GM12801 (cell line): ENCODE measurements around the gene ARHGAP10.

Experiments
- TF ChIP-seq, protein P1 (sequence below): IDR thresholded peaks from one replicate; pipeline ENCODE4 v1.5.1; 2011; ENCODE audit warnings: control low read depth; ENCODE audit not compliant: insufficient read length; ENCODE audit errors: extremely low read depth

Gene ARHGAP10

DNA sequence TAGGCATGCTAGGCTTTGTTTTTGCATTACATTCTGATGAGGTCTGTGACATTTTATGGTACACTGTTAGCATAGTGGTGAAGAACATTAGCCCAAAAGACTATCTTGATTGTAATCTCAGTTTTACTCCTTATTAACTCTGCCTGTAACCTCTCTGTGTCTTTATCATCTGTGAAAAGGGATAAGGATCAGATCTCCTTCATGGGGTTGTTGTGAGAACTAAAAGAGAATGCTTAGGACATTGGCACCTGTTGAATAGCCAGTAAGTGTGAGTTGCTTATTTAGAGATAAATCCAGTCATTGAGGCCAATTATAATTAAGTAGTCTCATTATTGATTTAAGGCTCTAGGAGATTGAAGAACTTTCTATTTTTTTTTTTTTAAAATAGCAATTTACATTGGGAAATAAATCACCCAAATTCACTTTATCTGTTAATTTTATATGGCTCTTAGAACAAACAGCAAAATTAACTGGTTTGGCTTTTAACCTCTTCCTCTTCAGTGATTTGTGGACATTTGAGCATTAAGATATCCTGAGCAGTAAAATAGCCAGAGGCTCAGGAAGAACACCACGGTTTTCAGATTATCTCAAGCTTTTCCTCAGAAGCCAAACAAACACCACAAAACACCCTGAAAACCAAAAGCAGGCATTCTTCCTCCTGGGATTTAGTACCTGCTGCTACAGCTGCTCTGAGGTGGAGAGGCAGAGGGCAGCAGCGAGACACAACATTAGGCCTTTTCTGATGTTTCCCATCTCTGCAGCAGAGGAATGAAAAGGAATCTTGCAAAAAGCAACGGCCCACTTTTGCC is 192.9 kb downstream of the ARHGAP10 start:
- TF ChIP-seq, protein P1, sequence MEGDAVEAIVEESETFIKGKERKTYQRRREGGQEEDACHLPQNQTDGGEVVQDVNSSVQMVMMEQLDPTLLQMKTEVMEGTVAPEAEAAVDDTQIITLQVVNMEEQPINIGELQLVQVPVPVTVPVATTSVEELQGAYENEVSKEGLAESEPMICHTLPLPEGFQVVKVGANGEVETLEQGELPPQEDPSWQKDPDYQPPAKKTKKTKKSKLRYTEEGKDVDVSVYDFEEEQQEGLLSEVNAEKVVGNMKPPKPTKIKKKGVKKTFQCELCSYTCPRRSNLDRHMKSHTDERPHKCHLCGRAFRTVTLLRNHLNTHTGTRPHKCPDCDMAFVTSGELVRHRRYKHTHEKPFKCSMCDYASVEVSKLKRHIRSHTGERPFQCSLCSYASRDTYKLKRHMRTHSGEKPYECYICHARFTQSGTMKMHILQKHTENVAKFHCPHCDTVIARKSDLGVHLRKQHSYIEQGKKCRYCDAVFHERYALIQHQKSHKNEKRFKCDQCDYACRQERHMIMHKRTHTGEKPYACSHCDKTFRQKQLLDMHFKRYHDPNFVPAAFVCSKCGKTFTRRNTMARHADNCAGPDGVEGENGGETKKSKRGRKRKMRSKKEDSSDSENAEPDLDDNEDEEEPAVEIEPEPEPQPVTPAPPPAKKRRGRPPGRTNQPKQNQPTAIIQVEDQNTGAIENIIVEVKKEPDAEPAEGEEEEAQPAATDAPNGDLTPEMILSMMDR, result no peak

DNA sequence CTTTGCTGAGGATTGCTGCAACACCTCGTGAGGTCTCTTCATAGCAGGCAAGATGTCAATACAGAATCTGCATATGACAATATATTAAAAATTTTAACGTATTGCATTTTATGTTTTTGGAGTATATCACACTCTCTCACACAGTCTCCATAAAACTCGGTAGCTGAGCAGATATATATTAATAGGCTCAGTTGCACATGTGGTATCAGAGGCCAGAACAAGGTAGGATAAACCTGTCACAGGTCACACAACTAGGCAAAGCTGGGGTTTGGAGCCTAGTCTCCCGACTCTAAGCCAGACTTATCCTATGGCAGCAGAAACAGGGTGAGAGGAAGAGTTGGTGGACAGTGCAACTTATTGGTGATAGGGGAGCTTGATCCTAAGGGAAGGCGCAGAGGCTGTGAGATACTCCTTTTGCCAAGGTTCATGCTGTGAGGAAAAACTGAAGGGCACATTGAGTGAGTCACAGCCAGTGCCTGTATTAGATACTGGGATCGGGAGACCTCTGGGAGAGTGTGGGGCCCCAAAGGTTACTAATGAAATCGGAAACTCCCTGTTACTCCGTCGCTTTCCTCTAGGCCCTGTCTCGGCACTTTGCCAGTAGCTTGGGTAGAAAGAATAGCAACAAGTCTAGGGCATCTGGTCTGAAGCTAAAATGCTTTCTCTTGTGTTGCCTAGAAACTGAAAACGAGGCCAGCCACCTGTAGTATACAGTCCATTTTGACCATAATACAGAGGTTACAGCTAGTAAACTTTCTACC is 195.7 kb downstream of the ARHGAP10 start:
- TF ChIP-seq, protein P1, result no peak

DNA sequence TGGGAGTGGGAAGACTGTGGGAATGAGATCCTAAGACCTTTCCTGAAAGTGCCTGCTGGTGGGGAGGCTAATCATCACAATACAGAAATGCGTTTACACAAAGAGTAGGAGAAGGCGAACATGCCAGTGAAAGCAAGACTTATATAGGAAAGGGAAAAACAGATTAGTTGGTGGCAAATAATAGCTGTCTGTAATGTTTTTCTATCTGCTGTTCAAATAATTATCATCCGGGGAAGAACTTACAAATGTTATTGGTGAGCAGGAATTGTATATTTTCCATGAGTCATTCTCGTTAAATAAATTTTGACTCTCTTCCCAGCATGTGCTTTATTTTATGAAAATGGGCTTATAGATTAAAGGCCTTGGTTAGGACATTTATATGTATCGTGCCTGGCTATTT is 196.5 kb downstream of the ARHGAP10 start:
- TF ChIP-seq, protein P1, result no peak

DNA sequence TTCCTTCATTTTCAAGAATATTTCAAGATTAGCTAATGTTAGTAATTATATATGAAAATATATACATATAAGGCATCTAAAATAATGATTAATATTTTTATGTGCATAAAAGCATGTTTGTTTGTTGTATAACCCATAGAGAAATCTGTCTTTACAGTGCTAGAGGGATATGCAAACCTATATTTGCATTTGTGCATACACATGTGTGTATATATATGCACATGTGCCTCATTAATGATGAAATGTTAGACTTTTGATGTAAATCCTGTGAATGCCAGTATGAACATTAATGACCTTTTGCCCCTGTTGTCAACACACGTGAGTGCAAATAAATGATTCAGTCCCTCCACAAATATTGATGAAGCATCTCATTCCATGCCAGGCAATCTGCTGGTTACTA is 197.9 kb downstream of the ARHGAP10 start:
- TF ChIP-seq, protein P1, result no peak

DNA sequence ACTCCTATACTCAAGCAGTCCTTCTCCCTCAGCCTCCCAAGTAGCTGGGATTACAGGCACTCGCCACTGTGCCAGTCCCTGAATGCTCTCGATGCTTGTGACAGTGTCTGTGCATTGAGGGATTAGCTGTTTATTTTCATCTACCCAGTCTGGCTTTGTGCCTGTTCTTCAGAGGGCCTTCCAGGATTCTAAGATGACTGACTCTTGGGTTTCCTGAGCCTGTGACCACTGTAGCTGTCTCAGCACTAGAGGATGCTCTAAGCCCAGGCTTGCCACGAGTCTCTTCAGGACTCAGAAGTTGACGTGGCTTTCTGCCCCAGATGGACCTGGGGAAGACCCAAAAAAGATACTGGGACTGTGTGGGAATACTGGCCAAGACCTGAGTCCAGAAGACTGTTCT is 201.4 kb downstream of the ARHGAP10 start:
- TF ChIP-seq, protein P1, result no peak

DNA sequence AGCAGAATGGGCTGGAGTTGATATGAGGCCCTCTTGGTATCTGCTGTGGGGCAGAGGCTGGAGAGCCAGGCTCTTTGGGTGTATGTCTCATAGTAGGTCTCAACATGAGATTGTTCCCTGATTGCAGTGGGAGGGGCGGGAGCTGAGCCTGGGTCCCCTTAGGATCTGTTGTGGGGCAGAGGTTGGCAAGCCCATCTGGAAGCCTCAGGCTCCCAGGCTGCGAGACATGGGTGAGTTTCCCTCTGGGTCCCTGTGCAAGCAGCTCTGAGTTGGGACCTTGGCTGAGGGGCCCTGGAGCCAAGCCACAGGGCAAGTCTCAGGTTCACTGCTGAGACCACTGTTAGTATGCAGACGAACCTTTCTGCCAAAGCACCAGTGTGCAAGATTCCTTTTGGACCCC is 201.9 kb downstream of the ARHGAP10 start:
- TF ChIP-seq, protein P1, result no peak

DNA sequence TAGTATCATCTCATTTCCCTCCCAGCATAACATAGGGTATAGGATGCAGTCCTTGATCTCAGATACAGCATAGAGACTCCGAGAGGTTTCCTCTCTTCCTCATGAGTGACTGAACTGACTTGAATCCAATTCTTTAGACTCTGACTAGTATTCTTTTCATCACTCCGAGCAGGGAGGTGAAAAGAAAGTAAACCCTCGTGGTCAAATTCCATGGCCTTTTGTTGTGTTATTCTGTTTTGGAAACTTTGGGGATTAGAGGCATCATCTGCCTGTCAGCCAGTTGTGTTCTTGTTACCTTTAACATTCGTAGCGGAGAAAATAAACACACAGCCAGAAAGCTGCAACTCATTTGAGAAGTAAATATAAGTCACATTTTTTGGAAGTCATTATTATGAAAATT is 206.6 kb downstream of the ARHGAP10 start:
- TF ChIP-seq, protein P1, result no peak
